ENCODE measurements around the gene PHRF1. TPM values are rescaled to one million over a fixed set of nuclear protein-coding genes. Genes with fewer than 3 reads are reported as not detected.

The PHRF1 gene
- total RNA-seq, 1 experiment from 2014 or later: 45.5 TPM

- no peak for TF ChIP-seq FOSL1 (IDR thresholded peaks at IDR 0.05; ENCODE audit: low read depth)
- no peak for TF ChIP-seq EZH2phosphoT487 (IDR thresholded peaks at IDR 0.05; ENCODE audit: borderline replicate concordance)
- TF ChIP-seq CEBPB (IDR thresholded peaks at IDR 0.05; ENCODE audit: low read depth): no peak
- TF ChIP-seq JUND (IDR thresholded peaks at IDR 0.05): no peak
- TF ChIP-seq SP1 (IDR thresholded peaks at IDR 0.05; ENCODE audit: low read depth): no peak
- TF ChIP-seq SRF (IDR thresholded peaks at IDR 0.05; ENCODE audit: low read depth): no peak
- no peak for TF ChIP-seq ZFX (IDR thresholded peaks at IDR 0.05)
- no peak for TF ChIP-seq POLR2A (IDR thresholded peaks at IDR 0.05; ENCODE audit: borderline replicate concordance, extremely low read depth, insufficient read depth, insufficient read length)
- no peak for TF ChIP-seq MAX (IDR thresholded peaks at IDR 0.05)
- RAD21 ChIA-PET (ENCODE audit: low non-redundant PET in 1 of 2, low total read pairs in 2 of 2, uncharacterized antibody in 2 of 2, unreplicated experiment in 2 of 2): no interaction called here
- BruUV-seq (replicated peaks): no TSS peak
- no peak overlapping the region for H3K4me2 ChIP-seq (ENCODE audit: low read length)
- peaks cover 27% of the 10 kb centered on the region; the same call in 1 of the 2 replicates for H3K79me2 ChIP-seq (ENCODE audit: insufficient read depth, low read length)
- POLR2A ChIA-PET: no interaction called here
- peaks cover 3 to 6% of the 10 kb centered on the region in 2 experiments; a peak in 2 of 4 replicates for H3K36me3 ChIP-seq (ENCODE audit: control insufficient read depth in 1 of 2, insufficient read depth in 2 of 2, low read length in 2 of 2)
- DNase-seq (ENCODE audit: low read depth, low spot score): no peak
- peaks cover 8% of the 10 kb centered on the region; the same call in 1 of the 2 replicates for H4K20me1 ChIP-seq (ENCODE audit: insufficient read depth)
- no peak overlapping the region for H3K27ac ChIP-seq (ENCODE audit: low read depth, low read length)
- H3K4me1 ChIP-seq (ENCODE audit: control insufficient read depth in 1 of 2, insufficient read depth in 2 of 2, low read length in 2 of 2): peaks cover 8 to 39% of the 10 kb centered on the region in 2 experiments
- no peaks in the 10 kb centered on the region for H3K9me2 ChIP-seq (ENCODE audit: insufficient read depth)
- no peaks in the 10 kb centered on the region for H3K9me3 ChIP-seq (ENCODE audit: control insufficient read depth in 1 of 2, insufficient read depth in 1 of 2, low read depth in 1 of 2, low read length in 2 of 2)
- H3K4me3 ChIP-seq (replicated peaks in 1 of 2; ENCODE audit: low read depth in 1 of 2, low read length in 2 of 2): no peak overlapping the region
- H3K27me3 ChIP-seq (ENCODE audit: insufficient read depth, low read length): no peaks in the 10 kb centered on the region
- ATAC-seq: no peak
- intact Hi-C loops (cut with micrococcal nuclease): no loop called here
- CTCF ChIA-PET: no interaction called here
- H3K9ac ChIP-seq (ENCODE audit: low read length): no peak overlapping the region
- no peak overlapping the region for H2AFZ ChIP-seq (ENCODE audit: low read depth, low read length, poor library complexity, severe bottlenecking)
These were observed 41.1 kb downstream of the PHRF1 start for GRCh38 chr11:617199-617911.

GRCh38 chr11:617912-618682 is 41.8 kb downstream of the PHRF1 start:
- no peaks in the 10 kb centered on the region for H3K9me2 ChIP-seq (ENCODE audit: insufficient read depth)
- no peak overlapping the region for H3K27ac ChIP-seq (ENCODE audit: low read depth, low read length)
- POLR2A ChIA-PET: no interaction called here
- RAD21 ChIA-PET (ENCODE audit: low non-redundant PET in 1 of 2, low total read pairs in 2 of 2, uncharacterized antibody in 2 of 2, unreplicated experiment in 2 of 2): no interaction called here
- ATAC-seq (no peak), DNase-seq (ENCODE audit: low read depth, low spot score) (no peak)
- no peak overlapping the region for H3K9ac ChIP-seq (ENCODE audit: low read length)
- no peak overlapping the region for H3K4me2 ChIP-seq (ENCODE audit: low read length)
- intact Hi-C loops (cut with micrococcal nuclease): no loop called here
- H3K36me3 ChIP-seq (ENCODE audit: control insufficient read depth in 1 of 2, insufficient read depth in 2 of 2, low read length in 2 of 2): peaks cover 3 to 4% of the 10 kb centered on the region in 2 experiments; a peak in 2 of 4 replicates
- no peaks in the 10 kb centered on the region for H3K27me3 ChIP-seq (ENCODE audit: insufficient read depth, low read length)
- peaks cover 5% of the 10 kb centered on the region; the same call in 1 of the 2 replicates for H4K20me1 ChIP-seq (ENCODE audit: insufficient read depth)
- CTCF ChIA-PET: no interaction called here
- no peaks in the 10 kb centered on the region for H3K9me3 ChIP-seq (ENCODE audit: control insufficient read depth in 1 of 2, insufficient read depth in 1 of 2, low read depth in 1 of 2, low read length in 2 of 2)
- peaks cover 24% of the 10 kb centered on the region; the same call in 1 of the 2 replicates for H3K79me2 ChIP-seq (ENCODE audit: insufficient read depth, low read length)
- no peak overlapping the region for H3K4me3 ChIP-seq (replicated peaks in 1 of 2; ENCODE audit: low read depth in 1 of 2, low read length in 2 of 2)
- BruUV-seq (replicated peaks): no TSS peak
- H2AFZ ChIP-seq (ENCODE audit: low read depth, low read length, poor library complexity, severe bottlenecking): no peak overlapping the region
- H3K4me1 ChIP-seq (ENCODE audit: control insufficient read depth in 1 of 2, insufficient read depth in 2 of 2, low read length in 2 of 2): peaks cover 5 to 32% of the 10 kb centered on the region in 2 experiments
- TF ChIP-seq JUND (IDR thresholded peaks at IDR 0.05): no peak
- TF ChIP-seq ELF1 (IDR thresholded peaks at IDR 0.05; ENCODE audit: borderline replicate concordance, low read depth): no peak
- TF ChIP-seq ZBTB33 (IDR thresholded peaks at IDR 0.05; ENCODE audit: extremely low read depth, insufficient replicate concordance, low read length): no peak
- no peak for TF ChIP-seq ZNF274 (IDR thresholded peaks at IDR 0.05; ENCODE audit: low read depth, low read length)
- TF ChIP-seq CEBPB (IDR thresholded peaks at IDR 0.05; ENCODE audit: low read depth): no peak
- no peak for TF ChIP-seq CTCF (IDR thresholded peaks at IDR 0.05 in 2 of 3, conservative IDR thresholded peaks at IDR 0.05 in 1 of 3; ENCODE audit: borderline replicate concordance in 1 of 3, insufficient read depth in 1 of 3, low read depth in 2 of 3, low read length in 2 of 3)
- TF ChIP-seq YY1 (IDR thresholded peaks at IDR 0.05; ENCODE audit: extremely low read depth, insufficient replicate concordance, low read depth, low read length): no peak
- no peak for TF ChIP-seq RAD21 (IDR thresholded peaks at IDR 0.05; ENCODE audit: low read depth)
- no peak for TF ChIP-seq CBX3 (IDR thresholded peaks at IDR 0.05; ENCODE audit: low read depth)

Data from HCT116 (cell line).